NCI-H146 (cell line): Measurements from ENCODE around the gene HTN3.
A peak's percentile ranks its signal among the peaks of the same experiment; 100 is the strongest.
"Not testable (repeated sequence)": the region's sequence is repeated elsewhere in the genome, so short reads cannot be mapped to it uniquely, and the experiment has no call there.

Experiments used
- DNase-seq: peaks from one replicate; lab custom pipeline; 2025; lab: John Stamatoyannopoulos, UW

The HTN3 gene

GRCh38 chr4:70028159-70028558 lies at the start of gene HTN3:
HTN3 (plus strand) TSS chr4:70028459; CDS start chr4:70030741, 2,282 bp downstream.
- not testable (repeated sequence) for DNase-seq

GRCh38 chr4:69984030-69984443 lies 44.2 kb upstream of the HTN3 start:
- peak; percentile 3 for DNase-seq

GRCh38 chr4:69986663-69987062 lies 41.6 kb upstream of the HTN3 start:
- DNase-seq: no peak

- DNase-seq: no peak
Observed at GRCh38 chr4:69991016-69991415, 37.2 kb upstream of the HTN3 start.

- DNase-seq: no peak
Observed at GRCh38 chr4:69994782-69995181, 33.5 kb upstream of the HTN3 start.

GRCh38 chr4:69995526-69996016 lies 32.7 kb upstream of the HTN3 start, which contains the start of gene STATH:
STATH (plus strand) TSS chr4:69995966; CDS start chr4:69998438, 2,472 bp downstream.
- no peak for DNase-seq

- DNase-seq: no peak
Observed at GRCh38 chr4:69999420-69999819, 28.8 kb upstream of the HTN3 start.

- DNase-seq: no peak
Observed at GRCh38 chr4:70000711-70001110, 27.5 kb upstream of the HTN3 start.

- DNase-seq: no peak
Observed at GRCh38 chr4:70002507-70002906, 25.8 kb upstream of the HTN3 start.

- DNase-seq: no peak
Observed at GRCh38 chr4:70008771-70009170, 19.5 kb upstream of the HTN3 start.

- DNase-seq: not testable (repeated sequence)
Observed at GRCh38 chr4:70019006-70019405, 9.3 kb upstream of the HTN3 start.

GRCh38 chr4:70023218-70023617 lies 5.0 kb upstream of the HTN3 start:
- no peak for DNase-seq

- DNase-seq: no peak
Observed at GRCh38 chr4:70027011-70027410, 1.2 kb upstream of the HTN3 start.

- not testable (repeated sequence) for DNase-seq
Observed at GRCh38 chr4:70037559-70037958, 9.3 kb downstream of the HTN3 start.

GRCh38 chr4:70039928-70040327 lies 11.7 kb downstream of the HTN3 start:
- DNase-seq: not testable (repeated sequence)

GRCh38 chr4:70041652-70042286 lies 13.5 kb downstream of the HTN3 start:
- DNase-seq: no peak

- DNase-seq: not testable (repeated sequence)
Observed at GRCh38 chr4:70050138-70050537, 21.9 kb downstream of the HTN3 start, which contains the start of gene HTN1. HTN1 (plus strand) TSS chr4:70050438; CDS start chr4:70053077, 2,639 bp downstream.

GRCh38 chr4:70056534-70056933 lies 28.3 kb downstream of the HTN3 start:
- DNase-seq: not testable (repeated sequence)

- no peak for DNase-seq
Observed at GRCh38 chr4:70057651-70058050, 29.4 kb downstream of the HTN3 start.

- no peak for DNase-seq
Observed at GRCh38 chr4:70059149-70059548, 30.9 kb downstream of the HTN3 start.

- DNase-seq: no peak
Observed at GRCh38 chr4:70062000-70062399, 33.7 kb downstream of the HTN3 start.

GRCh38 chr4:70080205-70080604 lies 51.9 kb downstream of the HTN3 start:
- DNase-seq: no peak
